PFSK-1 (cell line): ENCODE measurements around the gene FOLR1.

ENCODE experiments used
- FOXP2 ChIP-seq: optimal IDR thresholded peaks from 2 replicates; pipeline ENCODE3; 2011; ENCODE audit warnings: borderline replicate concordance, control low read depth, inconsistent platforms; ENCODE audit not compliant: insufficient read depth; ENCODE audit errors: extremely low read length, extremely low read depth
- POLR2AphosphoS5 ChIP-seq: IDR thresholded peaks from 2 replicates; pipeline ENCODE4 v1.6.1; 2012; ENCODE audit warnings: low read depth, mild to moderate bottlenecking, control low read depth, low read length, moderate library complexity
- SIN3A ChIP-seq: IDR thresholded peaks from 2 replicates; pipeline ENCODE4 v1.6.1; 2012; ENCODE audit warnings: mild to moderate bottlenecking, low read length, moderate library complexity, borderline replicate concordance; ENCODE audit not compliant: insufficient read depth
- TAF1 ChIP-seq: IDR thresholded peaks from 2 replicates; pipeline ENCODE4 v1.6.1; 2012; ENCODE audit warnings: low read length, control low read depth, borderline replicate concordance; ENCODE audit not compliant: insufficient read depth
- TF ChIP-seq, protein P1 (sequence below), 2 experiments: IDR thresholded peaks; 2 replicates each; pipeline versions ENCODE4 v1.6.1 to v1.8.0; 2011 to 2012; ENCODE audit warnings: low read depth in 2 of 2, low read length in 2 of 2, control low read depth in 1 of 2, inconsistent platforms in 1 of 2, mild to moderate bottlenecking in 1 of 2, moderate library complexity in 1 of 2; ENCODE audit not compliant: insufficient read depth in 1 of 2

Gene FOLR1

DNA sequence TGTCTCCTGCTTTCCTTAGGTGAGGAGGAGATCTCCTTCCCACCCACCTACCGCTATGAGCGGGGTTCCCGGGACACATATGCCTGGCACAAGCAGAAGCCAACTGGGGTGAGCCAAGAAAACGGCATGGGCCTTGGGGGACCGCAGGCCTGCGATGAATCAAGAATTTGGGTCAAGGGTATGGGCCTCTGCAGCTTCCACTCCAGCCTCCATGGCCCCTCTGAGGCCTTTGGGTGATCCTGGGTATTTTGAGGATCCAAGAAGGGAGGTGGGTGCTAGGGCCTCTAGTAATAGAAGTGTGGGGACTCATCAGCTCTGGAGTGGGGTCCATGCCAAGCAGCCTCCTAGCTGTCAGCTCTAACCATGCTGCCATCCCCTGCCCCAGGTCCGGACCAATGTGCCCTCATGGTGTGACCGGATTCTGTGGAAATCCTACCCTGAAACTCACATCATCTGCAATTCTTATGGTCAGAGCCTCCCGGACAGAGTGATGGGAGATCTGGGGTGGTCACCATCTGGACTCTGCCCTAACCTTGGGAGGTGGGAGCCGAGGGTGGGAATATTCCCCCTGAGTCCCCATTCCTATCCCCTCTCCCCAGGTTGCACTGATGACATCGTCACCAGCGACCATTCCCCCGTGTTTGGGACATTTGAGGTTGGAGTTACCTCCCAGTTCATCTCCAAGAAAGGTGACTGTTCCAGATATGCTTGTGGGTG is 41.3 kb downstream of the FOLR1 start:
- TF ChIP-seq, protein P1, sequence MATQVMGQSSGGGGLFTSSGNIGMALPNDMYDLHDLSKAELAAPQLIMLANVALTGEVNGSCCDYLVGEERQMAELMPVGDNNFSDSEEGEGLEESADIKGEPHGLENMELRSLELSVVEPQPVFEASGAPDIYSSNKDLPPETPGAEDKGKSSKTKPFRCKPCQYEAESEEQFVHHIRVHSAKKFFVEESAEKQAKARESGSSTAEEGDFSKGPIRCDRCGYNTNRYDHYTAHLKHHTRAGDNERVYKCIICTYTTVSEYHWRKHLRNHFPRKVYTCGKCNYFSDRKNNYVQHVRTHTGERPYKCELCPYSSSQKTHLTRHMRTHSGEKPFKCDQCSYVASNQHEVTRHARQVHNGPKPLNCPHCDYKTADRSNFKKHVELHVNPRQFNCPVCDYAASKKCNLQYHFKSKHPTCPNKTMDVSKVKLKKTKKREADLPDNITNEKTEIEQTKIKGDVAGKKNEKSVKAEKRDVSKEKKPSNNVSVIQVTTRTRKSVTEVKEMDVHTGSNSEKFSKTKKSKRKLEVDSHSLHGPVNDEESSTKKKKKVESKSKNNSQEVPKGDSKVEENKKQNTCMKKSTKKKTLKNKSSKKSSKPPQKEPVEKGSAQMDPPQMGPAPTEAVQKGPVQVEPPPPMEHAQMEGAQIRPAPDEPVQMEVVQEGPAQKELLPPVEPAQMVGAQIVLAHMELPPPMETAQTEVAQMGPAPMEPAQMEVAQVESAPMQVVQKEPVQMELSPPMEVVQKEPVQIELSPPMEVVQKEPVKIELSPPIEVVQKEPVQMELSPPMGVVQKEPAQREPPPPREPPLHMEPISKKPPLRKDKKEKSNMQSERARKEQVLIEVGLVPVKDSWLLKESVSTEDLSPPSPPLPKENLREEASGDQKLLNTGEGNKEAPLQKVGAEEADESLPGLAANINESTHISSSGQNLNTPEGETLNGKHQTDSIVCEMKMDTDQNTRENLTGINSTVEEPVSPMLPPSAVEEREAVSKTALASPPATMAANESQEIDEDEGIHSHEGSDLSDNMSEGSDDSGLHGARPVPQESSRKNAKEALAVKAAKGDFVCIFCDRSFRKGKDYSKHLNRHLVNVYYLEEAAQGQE (IDR thresholded peaks at IDR 0.05; ENCODE audit: insufficient read depth in 1 of 2, low read depth in 2 of 2, low read length in 2 of 2) = no peak
- TF ChIP-seq FOXP2 = no peak
- no peak for TF ChIP-seq POLR2AphosphoS5
- no peak for TF ChIP-seq SIN3A
- TF ChIP-seq TAF1 = no peak

DNA sequence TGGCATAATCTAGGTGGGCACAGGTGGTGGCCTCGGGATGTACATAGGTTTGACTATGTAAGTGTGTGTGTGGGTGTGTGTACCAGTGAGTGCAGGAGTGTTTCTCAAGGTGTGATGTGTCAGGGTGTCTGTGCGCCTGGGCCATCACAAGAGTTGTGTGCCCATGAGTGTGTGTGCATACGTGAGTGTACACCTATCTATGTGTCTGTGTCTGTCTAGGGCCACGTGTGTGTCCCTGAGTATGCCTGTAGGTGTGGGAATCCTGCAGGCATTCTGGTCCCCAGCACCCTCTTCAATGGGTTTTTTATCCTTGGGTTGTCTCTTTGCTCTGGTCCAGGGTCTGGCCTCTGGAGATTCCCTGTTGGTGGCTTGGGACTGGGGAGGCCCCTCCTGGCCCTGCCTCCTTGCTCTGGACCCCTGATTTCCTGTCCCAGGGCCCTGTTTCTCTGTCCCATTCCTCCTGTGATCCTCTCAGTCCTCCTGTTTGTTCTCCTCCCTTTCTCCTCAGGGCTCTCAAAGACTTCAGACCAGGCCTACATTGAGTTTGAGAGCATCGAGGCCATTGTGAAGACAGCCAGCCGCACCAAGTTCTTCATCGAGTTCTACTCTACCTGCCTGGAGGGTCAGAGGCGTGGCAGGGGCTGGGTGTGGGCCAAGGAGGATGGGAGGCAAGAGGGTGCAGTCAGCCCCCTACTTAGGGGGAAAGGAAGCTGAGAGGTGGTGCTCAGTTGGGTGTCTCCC is 42.0 kb downstream of the FOLR1 start:
- TF ChIP-seq TAF1 (no peak), FOXP2 (no peak)

DNA sequence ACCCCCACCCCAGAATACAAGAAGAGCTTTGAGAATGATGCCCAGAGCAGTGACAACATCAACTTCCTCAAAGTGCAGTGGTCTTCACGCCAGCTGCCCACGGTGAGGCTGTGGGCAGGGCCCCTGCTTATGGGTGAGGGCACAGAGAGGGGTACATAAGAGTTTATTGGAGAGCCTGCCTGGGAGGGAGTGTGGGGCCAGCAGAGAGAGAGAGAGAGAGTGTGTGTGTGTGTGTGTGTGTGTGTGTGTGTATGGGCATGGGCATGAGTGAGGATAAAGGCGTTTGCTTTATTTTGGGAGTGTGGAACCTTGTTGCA is 42.5 kb downstream of the FOLR1 start:
- TF ChIP-seq FOXP2 (no peak), POLR2AphosphoS5 (no peak), SIN3A (no peak), TAF1 (no peak)
- TF ChIP-seq, protein P1 (IDR thresholded peaks at IDR 0.05; ENCODE audit: insufficient read depth in 1 of 2, low read depth in 2 of 2, low read length in 2 of 2) = no peak

DNA sequence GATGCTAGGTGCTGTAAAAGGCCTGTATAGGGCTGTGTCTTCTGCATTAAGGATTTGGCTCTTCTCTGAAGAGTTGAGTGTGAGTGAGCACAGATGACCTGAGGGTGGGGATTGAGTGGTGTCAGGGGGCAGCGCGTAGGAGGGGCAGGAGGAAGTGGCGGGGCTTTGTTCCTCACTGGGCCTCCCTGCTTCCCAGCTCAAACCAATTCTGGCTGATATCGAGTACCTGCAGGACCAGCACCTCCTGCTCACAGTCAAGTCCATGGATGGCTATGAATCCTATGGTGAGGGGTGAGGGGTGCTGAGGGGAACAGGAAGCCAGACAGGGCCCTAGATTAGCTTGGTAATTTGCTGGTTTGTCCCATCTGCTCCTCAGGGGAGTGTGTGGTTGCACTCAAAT is 43.0 kb downstream of the FOLR1 start:
- TF ChIP-seq SIN3A = no peak
- no peak for TF ChIP-seq FOXP2
- TF ChIP-seq, protein P1 (IDR thresholded peaks at IDR 0.05; ENCODE audit: insufficient read depth in 1 of 2, low read depth in 2 of 2, low read length in 2 of 2) = no peak
- TF ChIP-seq POLR2AphosphoS5 = no peak
- TF ChIP-seq TAF1 = no peak

DNA sequence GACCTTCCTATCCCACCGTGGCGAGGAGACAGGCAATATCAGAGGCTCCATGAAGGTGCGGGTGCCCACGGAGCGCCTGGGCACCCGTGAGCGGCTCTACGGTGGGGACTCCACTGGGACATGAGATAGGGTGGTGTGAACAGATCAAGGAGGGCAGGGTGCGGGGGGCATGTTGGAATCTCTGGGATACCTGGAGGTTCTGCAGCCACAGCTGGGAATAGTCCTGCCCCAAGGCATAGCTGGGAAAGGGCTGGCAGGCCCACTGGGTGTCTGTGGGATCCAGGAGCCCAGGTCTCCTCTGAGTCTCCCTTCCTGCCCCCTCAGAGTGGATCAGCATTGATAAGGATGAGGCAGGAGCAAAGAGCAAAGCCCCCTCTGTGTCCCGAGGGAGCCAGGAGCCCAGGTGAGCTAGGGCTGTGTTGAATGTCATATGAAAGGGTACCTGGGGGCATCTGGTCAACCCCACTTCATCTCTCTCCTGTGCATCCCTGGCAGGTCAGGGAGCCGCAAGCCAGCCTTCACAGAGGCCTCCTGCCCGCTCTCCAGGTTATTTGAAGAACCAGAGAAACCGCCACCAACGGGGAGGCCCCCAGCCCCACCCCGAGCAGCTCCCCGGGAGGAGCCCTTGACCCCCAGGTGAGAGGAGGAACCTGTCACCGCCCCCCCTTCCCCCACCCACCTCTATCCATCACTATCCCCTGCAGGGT is 43.6 kb downstream of the FOLR1 start:
- TF ChIP-seq SIN3A (no peak), FOXP2 (no peak), POLR2AphosphoS5 (no peak)
- TF ChIP-seq, protein P1 (IDR thresholded peaks at IDR 0.05; ENCODE audit: insufficient read depth in 1 of 2, low read depth in 2 of 2, low read length in 2 of 2) = no peak
